Activated CD4-positive, alpha-beta T cell treated with anti-CD3 and anti-CD28 coated beads, Interleukin-10, Interleukin-2, amounts not matched to agents 100 ng/mL and 50 ng/mL, durations not matched to agents 16 hours and 8 hours (primary cell): Measurements from ENCODE around the gene SERPINA1.

Experiments
- DNase-seq: peaks from one replicate; pipeline ENCODE4 v3.0.0-alpha.2; 2020

The SERPINA1 gene

DNA sequence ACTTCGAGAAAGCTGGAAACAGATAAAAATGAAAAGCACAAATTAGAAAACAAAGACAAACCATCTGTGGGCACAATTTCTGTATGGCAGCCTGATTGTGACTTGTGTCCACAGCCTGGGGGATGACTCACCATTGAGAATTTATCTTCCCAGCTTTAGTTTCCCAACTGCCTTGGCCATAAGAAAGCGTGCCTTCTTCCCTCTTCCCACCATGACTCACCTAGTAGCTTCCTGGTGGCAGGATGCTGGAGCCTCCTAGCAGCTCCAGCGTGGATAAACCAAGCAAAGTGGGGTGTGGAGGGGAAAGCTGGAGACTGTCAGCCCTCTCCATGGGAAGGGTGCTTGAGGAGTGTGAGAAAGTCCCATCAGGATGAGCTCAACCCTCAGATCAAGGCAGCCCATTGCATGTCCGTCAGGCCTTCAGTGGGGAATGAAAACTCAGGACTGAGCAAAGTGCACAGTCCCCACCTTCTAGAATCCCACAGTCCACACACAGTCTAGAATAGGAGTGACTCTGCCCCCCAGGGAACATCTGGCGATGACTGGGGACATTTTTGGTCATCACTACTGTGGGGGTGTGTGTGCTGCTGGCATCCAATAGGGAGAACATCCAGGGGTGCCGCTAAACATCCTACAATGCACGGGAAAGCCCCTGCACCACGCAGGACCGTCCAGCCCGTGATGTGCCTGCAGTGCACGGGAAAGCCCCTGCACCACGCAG, 42.9 kb downstream of the SERPINA1 start:
- DNase-seq = no peak

DNA sequence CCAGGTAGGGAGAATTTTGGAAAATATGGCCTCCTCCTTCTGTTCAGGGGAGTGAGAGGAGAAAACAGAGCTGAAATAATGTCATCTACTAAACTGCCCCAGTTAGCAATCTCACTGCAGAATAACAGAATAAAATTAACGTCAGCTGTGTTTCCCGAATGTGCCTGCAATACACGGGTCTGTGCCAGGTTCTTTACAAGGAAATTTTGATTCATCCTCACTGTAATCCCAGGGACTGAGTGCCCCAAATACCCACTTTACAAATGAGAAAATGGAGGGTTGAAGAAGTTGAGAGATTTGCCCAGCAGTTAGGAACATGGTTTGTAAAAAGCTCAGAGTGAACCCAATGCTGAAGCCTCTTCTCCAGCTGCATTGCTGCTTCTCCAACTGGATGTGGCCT, 44.0 kb downstream of the SERPINA1 start:
- no peak for DNase-seq

DNA sequence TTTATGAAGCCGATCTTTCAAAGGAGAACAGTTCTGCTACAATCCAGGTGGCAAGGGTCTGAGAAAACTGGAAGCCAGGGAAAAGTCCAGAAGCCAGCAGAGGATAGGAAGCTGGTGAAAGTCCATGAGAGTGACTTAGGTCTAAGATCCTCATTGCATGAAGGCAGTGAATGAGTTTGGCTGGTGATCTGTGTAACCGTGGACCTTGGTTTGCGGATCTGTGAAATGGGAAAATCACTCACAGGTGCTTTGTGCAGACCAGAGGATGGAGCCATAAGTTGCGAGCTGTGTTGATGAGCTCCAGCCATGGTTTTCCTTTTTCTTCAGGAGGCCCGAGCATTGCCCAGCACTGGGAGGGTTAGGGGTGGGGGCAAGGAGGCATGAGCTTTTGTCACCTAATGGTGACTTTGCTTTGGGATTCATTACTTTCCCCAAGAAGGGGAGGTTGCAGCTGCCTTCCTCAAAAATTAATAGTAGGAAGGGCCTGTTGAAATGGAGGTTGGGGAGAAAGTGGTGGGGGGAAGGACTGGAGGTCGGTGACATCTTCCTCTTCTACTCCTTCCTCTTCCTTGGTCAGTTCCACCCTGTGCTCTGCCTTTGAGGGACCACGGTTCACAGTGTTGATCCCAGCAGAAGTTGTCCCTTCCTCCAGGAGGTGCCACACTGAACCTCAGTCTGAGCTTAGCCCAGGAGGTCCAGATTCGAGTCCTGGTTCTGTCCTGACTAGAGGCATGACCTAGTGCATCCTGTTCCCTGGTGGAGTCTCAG, 45.0 kb downstream of the SERPINA1 start:
- no peak for DNase-seq

DNA sequence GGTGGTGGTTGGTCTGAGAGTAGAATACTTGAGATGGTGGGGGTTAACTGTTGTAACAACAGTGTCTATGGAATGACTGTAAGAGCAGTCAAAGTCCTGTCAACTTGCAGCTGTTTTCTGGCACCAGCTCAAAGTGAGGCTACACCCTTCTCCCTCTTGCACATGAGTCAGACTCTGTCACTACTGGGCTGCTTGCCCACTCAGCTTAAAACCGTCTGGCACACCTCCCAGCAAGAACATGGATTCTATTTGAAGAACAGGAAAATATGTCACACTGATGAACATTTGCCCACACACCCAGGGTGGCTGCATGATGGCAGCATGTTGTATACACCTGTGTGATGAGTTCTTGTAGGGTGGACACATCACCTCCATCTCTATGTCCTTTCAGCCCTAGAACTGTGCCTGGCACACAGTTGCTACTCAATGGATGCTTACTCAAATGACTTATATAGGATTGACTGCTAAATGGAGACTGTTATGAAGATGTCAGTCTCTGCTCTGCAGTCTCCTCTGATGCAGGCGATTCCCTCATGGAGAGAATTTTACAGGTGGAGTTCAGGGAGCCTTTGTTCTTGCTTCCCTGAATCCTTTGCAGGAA, 46.0 kb downstream of the SERPINA1 start:
- peak; percentile 16 for DNase-seq

DNA sequence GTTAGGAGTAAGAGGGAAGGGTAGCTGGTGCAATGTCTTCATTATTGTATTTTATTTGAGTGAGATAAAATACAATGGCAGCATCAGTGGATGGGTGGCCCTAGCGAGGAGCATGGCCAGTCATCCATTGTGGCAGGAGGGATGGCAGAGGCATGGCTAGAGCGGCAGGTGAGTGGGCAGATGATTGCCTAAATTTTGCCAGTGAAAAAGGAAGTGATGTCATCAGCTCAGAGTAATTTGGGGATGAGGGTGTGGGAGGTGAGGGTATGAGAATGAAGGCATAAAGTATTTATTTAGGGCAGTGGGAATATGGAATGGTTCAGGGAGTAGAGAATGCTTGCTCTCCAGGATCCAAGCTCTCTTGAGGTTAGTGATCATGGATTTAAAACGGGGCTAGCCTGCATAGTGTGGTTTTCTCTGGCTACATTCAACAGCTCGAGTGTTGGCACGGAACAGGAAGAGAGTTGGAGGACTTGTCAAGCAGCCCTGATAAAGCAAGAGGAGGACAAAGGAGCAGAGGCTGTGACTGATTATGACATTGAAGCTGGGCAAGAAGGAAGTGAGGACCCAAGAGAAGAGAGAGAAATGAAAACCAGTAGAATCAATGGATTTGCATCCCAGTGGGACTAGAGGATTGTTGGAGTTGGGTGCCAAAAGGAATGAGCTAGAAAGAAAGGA, 46.6 kb downstream of the SERPINA1 start:
- no peak for DNase-seq

DNA sequence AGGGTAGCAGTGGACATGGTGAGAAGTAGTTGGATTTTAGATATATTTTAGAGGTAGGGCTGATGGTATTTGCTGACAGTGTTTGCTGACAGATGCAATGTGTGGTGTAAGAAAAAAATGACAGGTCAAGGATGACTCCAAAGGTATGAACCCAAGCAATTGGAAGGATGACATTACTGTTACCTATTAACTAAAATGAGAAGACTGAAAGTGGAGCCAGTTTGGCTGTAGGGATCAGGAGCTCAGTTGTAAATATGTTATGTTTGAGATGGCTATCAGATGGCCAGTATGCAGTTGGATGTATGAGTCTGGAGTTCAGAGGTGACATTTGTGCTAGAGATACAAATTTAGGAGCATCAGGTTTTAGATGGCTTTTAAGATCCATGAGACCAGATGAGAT, 47.9 kb downstream of the SERPINA1 start:
- DNase-seq = no peak

DNA sequence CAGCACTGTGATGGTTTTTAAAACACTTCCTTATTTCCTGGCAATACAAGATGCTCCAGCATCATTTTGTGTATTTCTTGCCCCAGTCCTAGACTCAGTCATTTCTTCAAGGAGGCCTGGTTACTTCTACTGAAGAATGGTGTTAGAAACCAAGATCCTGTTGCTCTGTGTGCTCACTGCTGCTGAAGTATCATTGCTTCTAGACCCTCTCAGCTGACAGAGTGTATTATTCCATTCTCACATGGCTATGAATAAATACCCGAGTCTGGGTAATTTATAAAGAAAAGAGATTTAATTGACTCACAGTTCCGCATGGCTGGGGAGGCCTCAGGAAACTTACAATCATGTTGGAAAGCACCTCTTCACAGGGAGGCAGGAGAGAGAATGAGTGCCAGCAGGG, 50.4 kb downstream of the SERPINA1 start:
- no peak for DNase-seq

DNA sequence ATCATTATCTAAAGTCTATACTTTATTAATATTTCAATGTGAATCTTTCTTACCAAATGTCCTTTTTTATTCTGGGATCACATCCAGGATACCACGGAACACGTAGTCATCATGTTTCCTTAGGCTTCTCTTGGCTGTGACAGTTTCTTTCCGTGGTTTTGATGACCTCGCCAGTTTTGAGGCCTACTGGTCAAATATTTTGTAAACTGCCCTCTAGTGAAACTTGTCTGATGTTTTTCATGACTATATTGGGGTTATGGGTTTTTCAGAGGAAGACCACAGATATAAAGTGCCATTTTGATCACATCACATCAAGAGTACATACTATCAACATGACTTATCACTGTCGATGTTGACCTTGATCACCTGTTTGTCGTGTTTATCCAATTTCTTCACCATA, 51.1 kb downstream of the SERPINA1 start:
- DNase-seq = no peak

DNA sequence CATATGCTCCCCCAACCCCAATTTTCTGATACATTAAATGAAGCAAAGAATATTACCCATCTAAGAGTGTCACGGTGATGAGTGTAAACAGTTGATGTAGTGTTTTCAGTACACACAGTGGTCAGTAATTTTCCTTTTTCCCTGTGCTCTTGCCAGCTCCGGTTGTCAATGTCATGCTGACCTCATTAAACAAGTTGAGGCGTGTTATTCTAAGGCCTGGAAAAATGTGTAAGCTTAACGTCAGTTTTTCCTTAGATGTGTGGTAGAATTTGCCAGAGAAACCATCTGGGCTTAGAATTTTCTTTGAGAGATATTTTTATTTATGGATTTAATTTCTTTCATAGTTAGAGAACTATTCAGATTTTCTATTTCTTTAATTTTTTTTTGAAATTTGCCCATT, 53.5 kb downstream of the SERPINA1 start:
- no peak for DNase-seq

DNA sequence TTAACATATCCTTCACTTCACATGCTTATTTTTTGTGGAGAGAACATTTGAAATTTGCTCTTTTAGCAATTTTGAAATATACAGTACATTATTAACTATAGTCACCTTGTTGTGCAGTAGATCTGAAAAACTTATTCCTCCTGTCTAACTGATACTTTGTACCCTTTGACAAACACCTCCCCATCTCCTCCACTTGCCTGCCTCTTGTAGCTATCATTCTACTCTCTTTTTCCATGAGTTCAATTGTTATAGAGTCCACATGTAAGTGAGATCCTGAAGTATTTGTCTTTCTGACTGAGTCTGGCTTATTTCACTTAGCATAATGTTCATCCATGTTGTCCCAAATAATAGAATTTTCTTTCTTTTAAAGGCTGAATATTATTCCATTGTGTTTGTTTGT, 55.8 kb downstream of the SERPINA1 start:
- DNase-seq = no peak

DNA sequence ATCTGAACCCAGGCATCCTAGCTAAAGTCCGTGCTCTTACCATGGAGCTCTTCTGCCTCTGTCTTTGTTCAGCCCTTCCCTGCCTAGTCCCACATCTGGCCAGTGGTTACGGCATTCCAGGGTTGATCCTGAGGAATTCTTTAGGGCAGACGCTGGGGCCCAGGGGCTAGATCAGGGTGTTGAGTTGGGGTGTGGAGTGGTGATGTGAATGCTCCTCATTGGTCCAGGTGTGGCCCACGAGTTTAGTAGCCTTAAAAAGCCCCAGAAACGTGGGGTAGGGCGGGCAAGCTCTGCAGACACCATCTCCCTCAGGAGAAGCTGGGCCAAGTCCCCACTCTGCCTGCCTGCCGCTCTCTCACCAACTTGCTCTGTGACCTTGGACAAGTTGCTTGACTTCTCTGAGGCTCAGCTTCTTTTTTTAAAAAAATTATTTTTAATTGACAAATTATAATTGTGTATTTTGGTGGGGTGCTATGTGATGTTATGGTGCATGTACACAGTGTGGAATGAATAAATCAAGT, 56.3 kb downstream of the SERPINA1 start:
- DNase-seq = no peak

DNA sequence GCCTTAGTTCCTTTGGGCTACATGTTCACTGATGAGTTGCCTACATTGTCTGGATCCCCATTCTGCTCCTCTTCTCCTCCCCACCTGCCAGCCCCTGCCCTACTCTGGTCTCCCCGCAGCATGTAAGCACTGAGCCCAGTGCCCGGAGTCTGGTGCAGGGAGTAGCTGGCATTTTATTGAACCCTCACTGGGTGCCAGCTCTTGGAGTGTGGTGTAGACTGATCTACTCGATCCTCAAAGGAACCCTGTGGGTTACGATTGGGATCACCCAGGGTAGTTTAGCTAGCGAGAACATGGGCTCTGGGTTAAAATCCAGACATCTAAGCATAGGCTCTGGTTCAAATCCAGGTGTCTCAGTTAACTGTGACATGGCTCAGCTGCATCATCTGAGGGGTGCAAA, 56.9 kb downstream of the SERPINA1 start:
- no peak for DNase-seq

DNA sequence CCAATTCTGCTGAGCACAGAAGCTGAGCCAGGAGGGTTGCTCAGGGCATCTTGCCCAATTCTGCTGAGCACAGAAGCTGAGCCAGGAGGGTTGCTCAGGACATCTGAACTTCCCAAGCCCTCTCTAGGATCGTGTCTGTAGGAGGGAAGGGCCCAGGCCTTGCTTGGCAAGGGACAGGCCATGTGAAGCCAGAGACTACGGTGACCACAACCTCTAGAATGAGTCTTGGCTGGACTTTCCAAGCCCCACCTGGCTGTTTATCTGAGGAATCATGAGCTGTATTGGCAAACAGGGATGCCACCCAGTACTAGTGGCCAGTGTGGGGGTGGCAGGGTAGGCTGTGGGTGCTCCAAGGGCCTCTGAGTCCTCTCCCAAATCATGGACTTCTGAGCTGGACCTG, 57.5 kb downstream of the SERPINA1 start:
- no peak for DNase-seq

DNA sequence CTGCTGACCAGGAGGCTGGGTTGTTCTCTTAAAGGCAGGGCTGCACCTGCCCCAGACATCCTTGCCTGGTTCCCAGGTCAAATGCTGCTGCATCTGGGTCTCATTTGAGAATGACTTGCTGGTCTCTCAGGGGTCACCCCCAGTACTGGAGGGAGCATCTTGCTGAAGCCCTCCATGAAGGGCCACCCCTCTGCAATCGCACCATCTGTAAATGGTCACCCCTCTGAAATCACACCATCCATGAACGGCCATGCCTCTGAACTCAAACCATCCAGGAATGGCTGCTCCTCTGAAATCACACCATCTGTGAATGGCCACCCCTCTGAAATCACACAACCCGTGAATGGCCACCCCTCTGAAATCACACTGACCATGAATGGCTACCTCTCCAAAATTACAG, 58.0 kb downstream of the SERPINA1 start:
- DNase-seq = no peak

DNA sequence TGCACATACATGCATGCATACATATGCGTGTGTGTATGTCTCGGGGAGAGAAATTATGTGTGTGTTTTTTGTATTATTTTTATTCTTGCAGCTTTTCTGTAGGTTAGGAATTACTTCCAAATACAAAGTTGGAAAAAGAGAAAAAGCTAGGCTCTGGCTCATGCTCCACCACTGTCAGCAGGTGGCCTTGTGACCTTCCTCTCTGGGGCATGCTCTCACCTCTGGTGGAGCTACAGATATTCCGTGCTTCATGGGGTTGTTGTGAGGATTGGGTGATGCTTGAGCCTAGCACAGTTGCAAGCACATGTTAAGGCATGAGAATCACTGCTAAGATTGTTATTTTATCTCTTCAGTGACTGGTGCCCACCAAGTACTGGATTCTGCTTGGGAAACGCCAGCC, 58.5 kb downstream of the SERPINA1 start:
- DNase-seq = no peak

DNA sequence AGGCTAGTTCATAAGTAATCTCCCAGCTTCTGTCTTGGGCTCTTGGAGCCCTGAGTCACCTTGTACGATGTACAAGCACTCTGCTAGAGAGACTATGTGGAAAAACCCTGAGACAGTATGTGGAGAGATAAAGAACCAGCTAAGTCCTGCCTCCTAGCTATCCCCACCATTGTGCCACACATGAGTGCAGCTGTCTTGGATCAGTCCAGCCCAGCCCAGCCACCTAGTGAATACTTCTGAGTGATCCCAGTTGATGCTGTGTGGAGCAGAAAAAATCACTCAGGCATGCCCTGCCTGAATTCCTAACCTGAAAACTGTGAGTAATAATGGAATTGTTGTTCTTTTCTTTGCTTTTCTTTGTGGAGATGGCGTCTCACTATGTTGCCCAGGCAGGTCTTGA, 60.2 kb downstream of the SERPINA1 start:
- no peak for DNase-seq
